ENCODE results near the gene AMN1. TPM values are rescaled to one million over a fixed set of nuclear protein-coding genes. Genes with fewer than 3 reads are reported as not detected.
"Not testable (repeated sequence)": the region's sequence is repeated elsewhere in the genome, so short reads cannot be mapped to it uniquely, and the experiment has no call there.

AMN1 gene
- total RNA-seq, 4 donors from 2014 or later = 3.4 to 16.4 (median 10.5) TPM

GRCh38 chr12:31712877-31713276, 15.9 kb downstream of the AMN1 start:
- peaks cover 10% of the 10 kb centered on the region for H3K36me3 ChIP-seq
- H3K4me3 ChIP-seq = no peak overlapping the region
- WGBS = 98% methylated on average over 5 of the region's 5 CpGs
- no peaks in the 10 kb centered on the region for H3K27me3 ChIP-seq
- H3K9me3 ChIP-seq = peaks cover 10% of the 10 kb centered on the region
- no peak overlapping the region for H3K27ac ChIP-seq
- TF ChIP-seq POLR2A (IDR thresholded peaks at IDR 0.05) (no peak), POLR2AphosphoS5 (IDR thresholded peaks at IDR 0.05) (no peak), EP300 (IDR thresholded peaks at IDR 0.05) (no peak), CTCF (IDR thresholded peaks at IDR 0.05) (no peak)
- no peak for DNase-seq (ENCODE audit: low spot score in 2 of 2)
- no peaks in the 10 kb centered on the region for H3K4me1 ChIP-seq

GRCh38 chr12:31710021-31710818, 18.6 kb downstream of the AMN1 start:
- Histone ChIP-seq H3K4me1 (no peaks in the 10 kb centered on the region), H3K9me3 (peaks cover 12% of the 10 kb centered on the region), H3K27ac (no peak overlapping the region), H3K4me3 (no peak overlapping the region), H3K36me3 (peaks cover 10% of the 10 kb centered on the region), H3K27me3 (no peaks in the 10 kb centered on the region)
- TF ChIP-seq EP300 (IDR thresholded peaks at IDR 0.05) (no peak), POLR2AphosphoS5 (IDR thresholded peaks at IDR 0.05) (no peak), POLR2A (IDR thresholded peaks at IDR 0.05) (no peak), CTCF (IDR thresholded peaks at IDR 0.05) (no peak)
- WGBS = 70% methylated on average over 3 of the region's 3 CpGs
- DNase-seq (ENCODE audit: low spot score in 2 of 2) = no peak

- not testable (repeated sequence) for DNase-seq (ENCODE audit: low spot score in 2 of 2); H3K27ac ChIP-seq; H3K36me3 ChIP-seq; H3K4me1 ChIP-seq; H3K27me3 ChIP-seq; H3K4me3 ChIP-seq
- peaks cover 12% of the 10 kb centered on the region for H3K9me3 ChIP-seq
- WGBS = 93% methylated on average over 7 of the region's 7 CpGs
Measured at GRCh38 chr12:31708118-31708517, 20.7 kb downstream of the AMN1 start.

GRCh38 chr12:31705621-31706020, 23.2 kb downstream of the AMN1 start:
- Histone ChIP-seq H3K27ac (no peak overlapping the region), H3K36me3 (peaks cover 12% of the 10 kb centered on the region), H3K4me1 (no peaks in the 10 kb centered on the region), H3K27me3 (no peaks in the 10 kb centered on the region), H3K4me3 (no peak overlapping the region), H3K9me3 (peaks cover 12% of the 10 kb centered on the region)
- no peak for TF ChIP-seq POLR2A (IDR thresholded peaks at IDR 0.05)
- no peak for TF ChIP-seq CTCF (IDR thresholded peaks at IDR 0.05)
- TF ChIP-seq POLR2AphosphoS5 (IDR thresholded peaks at IDR 0.05) = no peak
- TF ChIP-seq EP300 (IDR thresholded peaks at IDR 0.05) = no peak
- no peak for DNase-seq (ENCODE audit: low spot score in 2 of 2)
- WGBS = 66% methylated on average over 2 of the region's 2 CpGs

- H3K27ac ChIP-seq = no peak overlapping the region
- H3K9me3 ChIP-seq = no peaks in the 10 kb centered on the region
- TF ChIP-seq CTCF (IDR thresholded peaks at IDR 0.05) (no peak), POLR2A (IDR thresholded peaks at IDR 0.05) (no peak), POLR2AphosphoS5 (IDR thresholded peaks at IDR 0.05) (no peak), EP300 (IDR thresholded peaks at IDR 0.05) (no peak)
- no peaks in the 10 kb centered on the region for H3K27me3 ChIP-seq
- no peak overlapping the region for H3K4me3 ChIP-seq
- H3K4me1 ChIP-seq = no peaks in the 10 kb centered on the region
- H3K36me3 ChIP-seq = peaks cover 15% of the 10 kb centered on the region
- no peak for DNase-seq (ENCODE audit: low spot score in 2 of 2)
Measured at GRCh38 chr12:31702047-31702446, 26.8 kb downstream of the AMN1 start.

GRCh38 chr12:31689921-31690320, 38.9 kb downstream of the AMN1 start:
- H3K9me3 ChIP-seq; H3K27me3 ChIP-seq; H3K4me3 ChIP-seq; H3K27ac ChIP-seq; H3K4me1 ChIP-seq; DNase-seq (ENCODE audit: low spot score in 2 of 2): not testable (repeated sequence)
- peaks cover 14% of the 10 kb centered on the region for H3K36me3 ChIP-seq
- 96% methylated on average over 3 of the region's 3 CpGs for WGBS

All from suprapubic skin (tissue), 4 donors.